GM19193 (cell line): ENCODE results near the gene KRT31.

Experiments used
- POLR2A ChIP-seq: IDR thresholded peaks from 4 replicates; pipeline ENCODE4 v1.6.1; 2011; ENCODE audit not compliant: insufficient read depth, insufficient read length; ENCODE audit errors: extremely low read depth

The KRT31 gene

GRCh38 chr17:41421116-41421515 lies 23.7 kb upstream of the KRT31 start:
- TF ChIP-seq POLR2A, result no peak

GRCh38 chr17:41420134-41420533 lies 22.7 kb upstream of the KRT31 start:
- no peak for TF ChIP-seq POLR2A

- no peak for TF ChIP-seq POLR2A
These were observed 22.3 kb upstream of the KRT31 start for GRCh38 chr17:41419716-41420115.

GRCh38 chr17:41418116-41418860 lies 20.9 kb upstream of the KRT31 start:
- TF ChIP-seq POLR2A, result no peak

GRCh38 chr17:41417576-41418015 lies 20.2 kb upstream of the KRT31 start:
- TF ChIP-seq POLR2A, result no peak

- no peak for TF ChIP-seq POLR2A
These were observed 19.7 kb upstream of the KRT31 start for GRCh38 chr17:41417127-41417526.

GRCh38 chr17:41416479-41416878 lies 19.1 kb upstream of the KRT31 start:
- no peak for TF ChIP-seq POLR2A

- no peak for TF ChIP-seq POLR2A
These were observed 18.5 kb upstream of the KRT31 start for GRCh38 chr17:41415833-41416335.

GRCh38 chr17:41415411-41415810 lies 18.0 kb upstream of the KRT31 start:
- no peak for TF ChIP-seq POLR2A

GRCh38 chr17:41413982-41414381 lies 16.6 kb upstream of the KRT31 start:
- TF ChIP-seq POLR2A, result no peak

GRCh38 chr17:41413353-41413957 lies 16.0 kb upstream of the KRT31 start:
- TF ChIP-seq POLR2A, result no peak

- no peak for TF ChIP-seq POLR2A
These were observed 13.8 kb upstream of the KRT31 start for GRCh38 chr17:41411072-41411840.

- no peak for TF ChIP-seq POLR2A
These were observed 9.8 kb upstream of the KRT31 start for GRCh38 chr17:41407226-41407625.

- no peak for TF ChIP-seq POLR2A
These were observed 8.8 kb upstream of the KRT31 start for GRCh38 chr17:41406205-41406604.

GRCh38 chr17:41404024-41404671 lies 6.7 kb upstream of the KRT31 start:
- no peak for TF ChIP-seq POLR2A
